Measurements from ENCODE around the gene HSPB6.
"Not testable (repeated sequence)": the region's sequence is repeated elsewhere in the genome, so short reads cannot be mapped to it uniquely, and the experiment has no call there.

The HSPB6 gene

GRCh38 chr19:35774274-35775045 is 17.6 kb upstream of the HSPB6 start:
- H3K4me3 ChIP-seq (ENCODE audit: low read depth, low read length), result no peak overlapping the region
- in situ Hi-C loops (cut with HindIII; ENCODE audit: low sequenced_read_pairs), result no loop called here
- TF ChIP-seq CTCF (IDR thresholded peaks at IDR 0.05; ENCODE audit: low read depth, low read length), result no peak
- DNase-seq (ENCODE audit: low read depth, low spot score), result no peak

- in situ Hi-C loops (cut with HindIII; ENCODE audit: low sequenced_read_pairs), result no loop called here
- no peak for TF ChIP-seq CTCF (IDR thresholded peaks at IDR 0.05; ENCODE audit: low read depth, low read length)
- DNase-seq (ENCODE audit: low read depth, low spot score), result no peak
- H3K4me3 ChIP-seq (ENCODE audit: low read depth, low read length), result no peak overlapping the region
These were observed 16.4 kb upstream of the HSPB6 start for GRCh38 chr19:35773020-35773806.

- in situ Hi-C loops (cut with HindIII; ENCODE audit: low sequenced_read_pairs); H3K4me3 ChIP-seq (ENCODE audit: low read depth, low read length); DNase-seq (ENCODE audit: low read depth, low spot score): not testable (repeated sequence)
These were observed 15.5 kb upstream of the HSPB6 start for GRCh38 chr19:35772362-35772761.

GRCh38 chr19:35768082-35768421 is 11.2 kb upstream of the HSPB6 start:
- no peak for TF ChIP-seq CTCF (IDR thresholded peaks at IDR 0.05; ENCODE audit: low read depth, low read length)
- no peak for DNase-seq (ENCODE audit: low read depth, low spot score)
- in situ Hi-C loops (cut with HindIII; ENCODE audit: low sequenced_read_pairs), result no loop called here
- H3K4me3 ChIP-seq (ENCODE audit: low read depth, low read length), result no peak overlapping the region

GRCh38 chr19:35767288-35768081 is 10.7 kb upstream of the HSPB6 start:
- no peak overlapping the region for H3K4me3 ChIP-seq (ENCODE audit: low read depth, low read length)
- no peak for TF ChIP-seq CTCF (IDR thresholded peaks at IDR 0.05; ENCODE audit: low read depth, low read length)
- no peak for DNase-seq (ENCODE audit: low read depth, low spot score)
- in situ Hi-C loops (cut with HindIII; ENCODE audit: low sequenced_read_pairs), result no loop called here

GRCh38 chr19:35766571-35767104 is 9.8 kb upstream of the HSPB6 start:
- in situ Hi-C loops (cut with HindIII; ENCODE audit: low sequenced_read_pairs), result no loop called here
- no peak for DNase-seq (ENCODE audit: low read depth, low spot score)
- H3K4me3 ChIP-seq (ENCODE audit: low read depth, low read length), result no peak overlapping the region
- TF ChIP-seq CTCF (IDR thresholded peaks at IDR 0.05; ENCODE audit: low read depth, low read length), result no peak

All from astrocyte of the spinal cord (primary cell).